HG03280 (cell line): ENCODE measurements around the gene AGPS.
A peak's percentile ranks its signal among the peaks of the same experiment; 100 is the strongest.
"Not testable (repeated sequence)": the region's sequence is repeated elsewhere in the genome, so short reads cannot be mapped to it uniquely, and the experiment has no call there.

Source experiments
- ATAC-seq: cut with Tn5 transposase; IDR thresholded peaks from one replicate; pipeline ENCODE4 v1.9.1; 2021; ENCODE audit warnings: mild to moderate bottlenecking, moderate library complexity; ENCODE audit not compliant: unreplicated experiment

The AGPS gene

DNA sequence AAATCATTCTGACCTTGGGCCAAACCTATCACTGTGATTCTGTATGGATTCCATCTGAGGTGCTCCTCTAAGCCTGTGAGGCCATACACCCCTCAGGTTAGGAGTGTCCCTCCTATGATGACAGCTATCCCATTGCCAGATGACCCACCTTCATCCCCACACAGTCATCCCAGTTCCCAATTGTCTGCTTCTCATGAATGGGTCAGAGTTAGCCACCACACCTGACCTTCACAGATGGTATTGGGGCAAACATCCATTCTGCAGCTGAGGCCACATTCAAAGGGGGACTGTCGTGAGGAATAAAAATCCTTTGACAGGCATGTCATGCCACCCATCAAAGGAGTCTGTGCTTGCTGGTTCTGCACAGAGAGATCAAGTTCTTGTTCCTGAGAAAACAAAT is 155.2 kb downstream of the AGPS start:
- ATAC-seq: no peak

DNA sequence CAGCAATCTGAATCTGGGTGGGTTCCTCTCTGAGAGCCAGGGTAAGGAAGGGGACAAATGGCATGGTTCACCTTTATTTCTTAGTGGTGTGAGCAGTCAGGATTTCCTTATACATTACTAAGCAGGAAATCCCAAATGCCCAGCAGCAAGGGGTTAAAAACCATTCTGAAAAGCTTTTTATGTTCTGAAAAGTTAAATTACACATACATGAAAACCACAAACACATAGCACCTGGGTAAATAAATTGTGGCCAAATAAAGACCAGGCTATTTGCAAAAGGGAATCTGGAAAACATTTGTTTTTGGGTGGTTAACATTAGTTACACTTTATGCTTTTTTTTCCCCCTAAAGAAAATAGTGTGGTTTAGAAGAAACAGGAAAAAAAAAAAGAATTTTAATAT is 156.1 kb downstream of the AGPS start:
- ATAC-seq: no peak

DNA sequence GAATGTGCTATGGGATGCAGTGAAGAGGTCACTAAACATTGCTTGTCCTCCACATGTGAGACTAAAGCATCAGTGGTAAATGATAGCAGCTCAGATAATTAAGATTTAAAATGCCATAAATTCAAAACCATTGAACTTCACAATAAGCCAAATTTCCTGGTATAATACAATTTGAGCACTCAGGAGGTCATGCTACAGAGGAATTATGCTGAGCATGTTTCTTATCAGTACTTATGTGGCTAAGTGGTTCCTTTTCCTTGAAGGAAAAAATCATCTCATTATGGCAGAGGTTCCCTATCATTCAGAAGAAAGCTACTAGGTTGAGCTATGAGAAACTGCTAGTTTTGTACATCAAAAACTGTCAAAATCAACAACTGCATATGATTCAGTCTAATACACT is 156.6 kb downstream of the AGPS start:
- no peak for ATAC-seq

DNA sequence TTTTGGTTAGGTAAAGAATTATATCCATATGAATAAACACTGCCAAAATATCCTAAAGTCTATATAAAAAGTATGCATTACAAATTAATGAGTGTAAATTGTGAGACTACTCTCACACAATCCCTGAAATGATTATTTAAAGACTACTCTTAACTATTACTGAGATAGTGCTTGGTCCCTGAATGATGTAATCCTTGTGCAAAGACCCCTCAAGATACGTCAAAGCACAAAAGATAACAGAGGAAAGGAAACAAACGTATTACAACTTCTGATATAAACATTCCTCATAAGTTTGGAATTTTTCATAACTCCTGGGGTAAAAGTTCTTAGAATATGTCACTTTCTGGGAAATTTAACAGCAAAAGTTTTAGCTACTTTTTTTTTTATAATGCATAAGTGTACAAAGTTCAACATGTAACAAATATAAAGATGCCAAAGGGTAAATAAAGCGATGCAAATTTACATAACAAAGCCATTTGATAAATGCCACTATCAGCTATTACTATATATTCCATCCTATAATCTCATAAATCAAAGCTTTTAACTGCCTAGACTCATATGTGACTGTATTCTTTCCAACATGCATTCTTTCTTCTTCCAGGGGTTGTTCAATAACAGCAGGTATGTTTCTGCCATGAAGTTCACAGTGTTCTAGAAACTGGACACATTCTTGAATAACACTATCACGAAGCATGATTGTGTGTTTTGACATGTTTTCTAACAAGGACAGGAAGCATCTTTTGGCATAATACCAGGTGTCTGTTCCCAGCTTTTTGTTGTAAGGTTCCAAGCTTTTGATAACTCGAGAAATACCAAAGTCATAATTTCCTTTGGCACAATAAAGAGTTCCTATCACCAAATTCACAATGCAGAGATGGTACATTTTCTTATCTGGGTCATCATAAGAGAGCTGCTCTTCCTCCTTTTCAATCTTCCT is 158.0 kb downstream of the AGPS start:
- ATAC-seq: no peak

DNA sequence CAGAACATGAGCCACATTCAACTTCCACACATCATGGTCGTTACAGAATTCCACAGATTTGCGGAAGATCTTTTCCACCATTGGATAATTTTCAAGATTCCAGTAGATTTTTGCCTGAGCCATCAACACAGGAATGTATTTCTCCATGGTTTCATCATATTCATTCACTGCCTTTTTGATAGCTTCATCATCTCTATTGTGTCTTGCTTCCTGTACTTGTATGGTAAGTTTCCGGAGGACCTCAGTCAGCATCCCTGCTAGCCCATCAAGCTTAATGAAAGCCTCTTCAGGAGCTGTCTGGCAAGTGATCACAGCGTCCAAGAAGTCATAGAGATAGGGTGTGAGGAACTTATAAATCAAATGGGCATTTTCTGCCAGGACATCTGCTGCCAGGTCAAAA is 158.8 kb downstream of the AGPS start:
- not testable (repeated sequence) for ATAC-seq

DNA sequence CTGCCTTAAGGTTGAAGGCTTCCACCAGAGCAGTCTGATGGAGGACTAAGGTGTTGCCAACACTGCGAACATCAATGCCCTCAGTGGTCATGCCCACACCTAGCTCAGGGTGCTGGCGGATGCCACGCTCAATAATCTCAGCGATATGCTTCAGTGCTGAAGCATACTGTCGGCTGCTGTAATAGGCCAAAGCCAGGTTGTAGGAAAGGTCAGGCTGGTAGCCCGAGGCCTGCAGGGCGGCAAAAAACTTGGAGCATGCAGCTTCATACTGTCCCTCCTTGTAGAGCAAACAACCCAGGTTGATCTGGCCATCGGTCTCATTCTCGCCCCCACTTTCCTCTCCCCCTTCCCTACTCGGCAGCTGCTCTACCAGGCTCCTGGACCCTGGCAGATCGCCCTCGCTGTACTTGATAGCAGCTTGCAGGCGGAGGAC is 159.4 kb downstream of the AGPS start:
- ATAC-seq: no peak

DNA sequence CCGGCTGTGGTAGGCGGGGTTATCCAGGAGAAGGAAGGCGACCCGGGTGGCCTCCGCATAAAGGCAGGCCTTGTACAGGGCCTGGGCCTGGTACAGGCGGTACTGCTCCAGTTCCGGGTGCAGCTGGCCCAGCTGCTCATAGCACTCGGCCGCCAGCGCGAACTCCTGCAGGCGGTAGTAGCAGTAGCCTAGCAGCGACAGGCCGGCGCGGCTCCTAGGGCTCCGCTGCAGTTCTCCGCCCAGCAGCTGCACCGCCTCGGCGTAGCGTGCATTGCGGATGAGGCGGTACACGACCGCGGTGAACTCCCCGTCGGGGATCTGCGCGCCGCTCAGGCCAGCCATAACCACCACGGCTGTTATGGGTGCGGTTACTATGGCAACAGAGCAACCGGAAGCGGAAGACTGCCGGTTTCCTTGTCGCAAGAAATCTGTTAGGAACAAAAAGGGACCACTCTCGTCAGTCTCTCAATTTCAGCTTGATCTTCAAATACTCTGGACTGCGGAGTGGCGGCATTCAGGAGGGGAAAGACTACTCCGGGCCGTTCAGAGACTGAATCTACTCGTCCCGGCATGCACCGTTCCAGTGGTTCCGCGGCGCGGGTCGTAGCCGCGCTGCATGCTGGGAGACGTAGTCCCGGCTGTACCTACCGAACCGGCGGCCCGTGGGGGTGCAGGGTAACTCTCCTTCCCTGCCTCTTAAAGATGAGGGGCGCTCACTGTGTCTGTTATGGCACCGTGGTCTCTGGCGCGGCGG is 160.0 kb downstream of the AGPS start:
- ATAC-seq: peak; percentile 96

DNA sequence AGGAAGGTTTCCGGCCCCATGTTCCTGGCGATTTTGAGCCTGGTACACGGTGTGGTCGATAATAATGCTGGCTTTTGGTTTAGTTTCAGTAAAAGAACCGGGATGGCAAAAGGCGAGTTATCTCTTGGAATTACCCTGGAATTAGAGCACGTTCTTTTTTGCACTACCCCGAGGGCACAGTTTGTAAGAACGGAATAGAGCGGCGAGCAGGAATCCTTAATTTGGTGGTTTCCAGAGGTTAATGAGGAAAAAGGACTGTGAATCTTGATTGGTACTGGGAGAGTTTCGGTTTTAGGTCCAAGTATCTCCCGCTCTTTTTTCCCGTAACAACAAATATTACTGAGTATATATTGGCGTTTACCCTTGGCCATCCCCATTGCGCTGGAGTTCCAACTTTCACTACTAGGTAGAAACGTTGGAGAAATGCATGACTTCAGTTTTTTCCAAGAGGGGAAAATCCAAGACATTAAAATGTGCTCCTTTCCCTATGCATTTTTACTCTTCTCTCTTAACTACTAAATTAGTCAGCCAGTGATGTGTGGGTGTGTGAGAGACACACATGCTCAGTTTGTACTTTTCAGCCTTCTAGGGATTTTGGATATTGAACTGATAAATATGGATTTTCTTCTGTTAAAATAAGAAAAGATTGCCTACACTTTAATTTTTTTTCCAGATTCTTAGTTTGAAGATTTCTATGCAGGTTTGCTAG is 160.8 kb downstream of the AGPS start:
- ATAC-seq: no peak

DNA sequence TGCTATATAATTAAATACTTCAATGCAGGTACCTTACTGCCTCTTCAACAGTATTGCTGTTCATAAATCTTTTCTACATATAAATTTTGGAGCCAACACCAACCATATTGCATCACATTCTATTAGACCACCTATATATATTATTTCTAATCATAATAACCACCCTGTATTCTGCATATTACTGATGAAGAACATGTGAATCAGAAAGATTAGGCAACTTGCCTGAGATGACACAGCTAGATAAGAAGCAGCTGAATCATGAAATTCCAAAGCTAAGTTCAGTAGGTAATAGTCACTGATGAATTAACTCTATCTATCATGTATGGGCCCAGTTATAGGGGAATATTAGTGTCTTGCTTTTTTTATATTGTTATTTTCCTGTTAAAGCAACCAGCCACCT is 161.8 kb downstream of the AGPS start:
- ATAC-seq: no peak

DNA sequence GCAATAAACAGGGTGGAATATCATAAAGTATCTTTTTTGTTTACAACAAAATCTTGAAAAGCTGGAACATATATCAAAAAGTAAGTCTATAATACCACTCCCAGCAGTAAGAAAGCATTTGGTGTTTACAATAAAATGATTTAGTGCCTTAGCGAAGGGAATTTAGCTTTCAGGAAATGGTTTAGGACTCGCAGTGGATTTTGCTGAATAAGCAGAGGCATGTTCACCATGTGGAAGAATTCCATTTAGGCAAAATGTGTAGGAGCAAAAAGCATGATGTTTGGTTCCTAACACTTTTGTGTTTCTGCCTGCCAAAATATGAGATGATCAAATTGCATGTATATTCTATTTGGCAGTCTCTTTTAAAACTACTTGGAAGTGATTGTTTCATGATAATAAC is 163.6 kb downstream of the AGPS start:
- no peak for ATAC-seq

DNA sequence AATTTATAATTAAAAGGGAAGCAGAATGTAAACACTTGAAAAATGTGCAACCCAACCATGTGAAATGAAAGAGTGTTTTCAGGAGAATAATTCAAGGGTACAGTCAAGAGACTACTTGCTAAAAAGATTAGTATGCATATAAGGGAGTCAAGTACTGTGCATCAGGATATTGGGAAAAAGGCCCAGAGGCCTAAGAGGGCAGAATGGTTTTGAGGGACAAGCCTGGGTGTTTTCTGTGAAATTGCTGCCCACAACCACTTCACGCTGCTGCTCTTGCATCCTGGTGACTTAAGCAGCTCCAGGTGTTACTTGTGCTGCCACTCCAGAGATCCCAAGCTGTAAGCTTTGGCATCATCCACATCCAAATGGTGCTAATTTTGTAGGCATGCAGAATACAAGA is 165.2 kb downstream of the AGPS start:
- ATAC-seq: no peak

DNA sequence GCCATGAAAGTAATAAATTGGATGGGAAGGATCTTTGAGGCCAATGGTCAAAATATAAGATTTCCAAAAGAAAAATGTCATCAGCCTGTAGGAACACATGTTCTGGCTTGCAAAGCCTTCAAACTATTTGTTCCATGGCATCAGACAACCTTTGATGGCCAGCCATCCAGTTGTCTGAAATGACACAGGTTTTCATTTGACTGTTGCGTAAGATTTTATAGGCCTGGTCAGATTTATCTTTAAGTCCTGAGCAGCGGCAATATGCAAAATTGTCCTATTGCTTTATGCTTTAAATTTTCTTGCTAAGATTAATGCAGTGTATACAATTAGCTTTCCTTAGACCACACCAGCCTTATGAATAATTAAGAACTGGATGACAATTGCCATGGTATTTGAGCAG is 167.1 kb downstream of the AGPS start:
- no peak for ATAC-seq

DNA sequence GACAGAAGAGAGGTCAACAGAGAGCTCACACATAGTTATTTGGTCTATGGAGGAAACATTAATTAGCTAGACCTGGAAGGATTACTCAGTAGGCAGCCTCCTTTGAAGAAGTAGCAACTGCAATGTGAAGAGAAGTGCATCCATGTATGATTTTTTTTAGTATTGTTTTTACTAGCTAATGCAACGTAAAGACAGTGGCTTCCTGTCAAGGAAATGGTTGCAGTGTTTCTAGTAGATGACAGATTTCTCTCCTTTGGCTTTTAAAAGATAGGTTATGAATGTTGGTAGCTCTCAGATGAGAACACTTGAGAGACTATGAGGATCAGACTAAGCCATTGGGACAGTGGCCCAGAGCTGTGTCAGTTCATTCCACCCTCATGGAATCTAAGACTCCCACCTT is 175.8 kb downstream of the AGPS start:
- no peak for ATAC-seq

DNA sequence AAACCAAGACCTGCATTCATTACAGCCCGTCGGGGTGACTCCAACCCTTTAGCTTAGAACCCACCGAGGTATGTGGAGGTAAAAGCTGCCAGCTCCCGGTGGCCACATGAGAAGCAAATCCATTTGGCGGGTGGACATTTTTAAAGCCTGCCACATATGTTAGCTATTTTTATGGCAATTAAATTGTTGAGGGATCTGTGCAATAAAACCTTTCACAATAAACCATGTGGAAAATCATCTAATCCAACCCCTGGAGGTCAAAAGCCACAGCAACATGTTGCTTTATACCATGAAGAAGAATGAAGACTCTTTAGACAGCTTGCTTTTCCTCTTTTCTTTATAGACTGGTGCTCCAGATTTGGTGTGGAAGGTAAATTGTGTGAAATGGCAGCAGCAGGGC is 176.3 kb downstream of the AGPS start:
- ATAC-seq: no peak

DNA sequence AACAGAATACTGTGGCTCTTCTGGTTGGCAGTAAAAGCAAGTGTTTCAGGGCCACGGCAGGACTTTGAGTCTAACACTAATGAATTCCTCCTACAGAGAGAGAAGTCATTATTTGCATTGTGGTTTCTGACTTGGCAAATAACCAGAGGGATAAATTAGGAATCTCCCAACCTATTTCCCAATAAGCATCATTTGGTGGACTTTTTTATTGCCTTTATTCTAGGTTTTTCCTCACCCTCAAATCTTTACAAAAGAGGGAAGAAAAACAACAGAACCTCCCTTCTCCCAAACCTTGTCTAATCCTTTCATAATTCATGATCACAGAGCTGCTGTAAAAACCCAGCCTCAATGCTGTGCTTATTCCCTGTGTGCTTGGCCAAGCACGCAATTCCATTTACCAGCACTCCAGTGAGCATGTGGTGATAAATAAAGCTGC is 179.7 kb downstream of the AGPS start:
- ATAC-seq: no peak

DNA sequence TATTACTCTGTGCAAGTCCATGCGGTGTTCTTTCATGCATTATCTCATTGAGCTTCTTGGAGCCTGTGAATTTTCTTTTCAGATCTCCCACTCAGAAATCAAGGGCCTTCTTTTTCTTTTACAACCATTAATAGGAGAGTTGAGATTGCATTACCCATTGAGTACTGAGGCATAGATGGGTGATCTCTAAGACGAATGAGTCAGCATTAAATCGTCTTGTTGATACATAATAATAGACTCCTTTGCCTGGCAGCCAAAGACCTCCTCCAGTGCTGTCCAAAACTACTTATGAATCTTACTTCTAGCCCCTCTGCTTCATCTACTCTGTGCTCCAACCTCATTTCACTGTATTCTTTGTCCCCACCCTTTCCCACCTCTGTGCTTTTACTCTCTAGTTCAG is 180.5 kb downstream of the AGPS start:
- ATAC-seq: no peak

DNA sequence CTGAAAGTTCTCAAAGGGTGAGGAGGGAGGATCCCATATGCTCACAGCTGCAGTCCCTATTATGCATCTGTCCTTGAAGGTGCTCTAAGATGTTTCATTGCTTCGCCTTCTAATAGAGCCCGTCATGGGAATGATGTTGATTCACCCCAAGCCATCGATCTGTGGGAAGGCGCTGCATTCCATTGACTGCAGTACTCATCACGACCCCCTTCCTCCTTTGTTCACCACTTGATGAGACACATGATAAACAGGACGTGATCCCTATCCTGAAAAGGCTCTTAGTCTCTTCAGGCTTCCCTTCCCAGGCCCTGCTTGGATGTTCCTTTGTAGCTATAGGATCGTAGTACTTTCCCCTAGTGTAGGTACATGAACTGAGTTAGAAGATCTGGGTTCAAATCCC is 181.8 kb downstream of the AGPS start:
- ATAC-seq: no peak

DNA sequence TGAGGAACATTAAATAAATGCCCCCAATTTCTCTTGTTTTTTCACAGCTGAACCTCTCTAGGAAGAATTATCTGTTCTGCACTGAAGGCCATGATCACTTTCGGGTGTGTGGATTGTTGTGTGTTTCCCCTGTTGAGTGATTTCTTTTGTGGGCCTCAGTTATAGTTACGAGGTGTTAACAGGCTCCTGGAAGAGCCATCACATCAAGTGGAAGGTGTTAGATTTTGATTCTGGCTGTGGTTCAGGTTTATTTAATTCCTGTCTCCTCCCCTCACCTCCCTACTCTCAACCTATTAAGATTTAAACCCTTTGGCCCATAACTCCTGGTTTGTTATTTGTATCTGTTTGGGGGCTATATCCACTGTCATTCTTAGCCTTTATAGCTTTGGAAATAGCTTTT is 182.8 kb downstream of the AGPS start:
- ATAC-seq: no peak

DNA sequence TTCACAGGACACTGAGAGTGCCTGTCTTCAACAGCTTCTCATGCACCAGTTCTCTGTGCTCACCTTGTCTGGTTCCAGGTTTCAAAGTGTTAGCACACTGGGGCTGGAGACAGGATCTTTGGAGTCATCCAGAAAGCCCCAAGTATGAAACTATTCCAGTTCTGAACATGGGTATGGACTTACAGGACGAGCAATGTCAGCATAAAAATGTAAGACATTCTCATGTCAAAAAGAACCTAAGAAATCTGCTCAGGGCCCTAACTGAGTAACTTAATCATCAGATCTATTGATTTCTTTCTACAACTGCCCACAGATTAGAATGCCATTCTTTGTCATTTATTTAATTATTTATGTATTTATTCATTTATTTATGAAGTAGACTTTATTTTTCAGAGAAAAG is 184.5 kb downstream of the AGPS start:
- no peak for ATAC-seq

DNA sequence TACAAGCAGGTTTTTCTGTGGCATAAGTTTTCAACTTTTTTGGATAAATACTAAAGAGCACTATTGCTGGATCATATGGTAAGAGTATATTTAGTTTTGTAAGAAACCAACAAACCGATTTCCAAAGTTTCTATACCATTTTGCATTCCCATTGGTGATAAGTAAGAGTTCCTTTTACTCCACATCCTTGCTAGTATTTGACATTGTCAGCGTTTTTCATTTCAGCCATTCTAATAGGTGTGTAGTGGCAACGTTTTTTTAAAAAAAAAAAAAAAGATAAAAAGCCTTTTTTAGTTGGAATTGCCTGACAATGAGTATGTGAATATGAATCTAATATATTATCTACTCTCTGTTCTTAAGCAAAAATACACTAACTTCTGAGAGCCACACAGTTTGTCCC is 185.9 kb downstream of the AGPS start:
- ATAC-seq: no peak

DNA sequence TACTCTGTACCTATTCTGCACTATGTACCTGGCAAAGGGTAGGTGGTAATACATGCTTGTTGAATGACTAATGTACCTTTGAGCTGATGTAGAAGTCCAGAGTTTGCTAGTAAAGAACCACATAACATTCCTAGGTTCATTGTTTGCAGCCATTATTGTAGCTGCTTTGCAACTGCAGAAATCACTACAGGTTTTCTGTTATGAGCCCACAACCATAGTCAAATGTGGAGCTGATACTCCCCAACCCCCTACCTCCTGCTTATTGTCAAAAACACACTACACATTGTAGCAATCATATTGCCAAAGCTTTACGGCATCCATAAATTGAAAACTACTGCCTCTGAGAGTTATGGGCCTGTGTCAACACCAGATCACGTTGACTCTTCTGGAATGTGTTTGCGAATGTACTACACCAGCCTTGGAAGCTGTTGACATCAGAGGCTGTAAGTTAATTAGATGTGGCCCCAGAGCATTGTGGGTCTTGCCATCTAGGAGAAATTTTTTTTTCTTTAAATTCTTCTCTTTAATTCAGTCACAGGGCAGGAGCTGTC is 187.0 kb downstream of the AGPS start:
- no peak for ATAC-seq
